ENCODE results near the gene USP34. TPM values are rescaled to one million over a fixed set of nuclear protein-coding genes. Genes with fewer than 3 reads are reported as not detected.

Gene USP34, protein sequence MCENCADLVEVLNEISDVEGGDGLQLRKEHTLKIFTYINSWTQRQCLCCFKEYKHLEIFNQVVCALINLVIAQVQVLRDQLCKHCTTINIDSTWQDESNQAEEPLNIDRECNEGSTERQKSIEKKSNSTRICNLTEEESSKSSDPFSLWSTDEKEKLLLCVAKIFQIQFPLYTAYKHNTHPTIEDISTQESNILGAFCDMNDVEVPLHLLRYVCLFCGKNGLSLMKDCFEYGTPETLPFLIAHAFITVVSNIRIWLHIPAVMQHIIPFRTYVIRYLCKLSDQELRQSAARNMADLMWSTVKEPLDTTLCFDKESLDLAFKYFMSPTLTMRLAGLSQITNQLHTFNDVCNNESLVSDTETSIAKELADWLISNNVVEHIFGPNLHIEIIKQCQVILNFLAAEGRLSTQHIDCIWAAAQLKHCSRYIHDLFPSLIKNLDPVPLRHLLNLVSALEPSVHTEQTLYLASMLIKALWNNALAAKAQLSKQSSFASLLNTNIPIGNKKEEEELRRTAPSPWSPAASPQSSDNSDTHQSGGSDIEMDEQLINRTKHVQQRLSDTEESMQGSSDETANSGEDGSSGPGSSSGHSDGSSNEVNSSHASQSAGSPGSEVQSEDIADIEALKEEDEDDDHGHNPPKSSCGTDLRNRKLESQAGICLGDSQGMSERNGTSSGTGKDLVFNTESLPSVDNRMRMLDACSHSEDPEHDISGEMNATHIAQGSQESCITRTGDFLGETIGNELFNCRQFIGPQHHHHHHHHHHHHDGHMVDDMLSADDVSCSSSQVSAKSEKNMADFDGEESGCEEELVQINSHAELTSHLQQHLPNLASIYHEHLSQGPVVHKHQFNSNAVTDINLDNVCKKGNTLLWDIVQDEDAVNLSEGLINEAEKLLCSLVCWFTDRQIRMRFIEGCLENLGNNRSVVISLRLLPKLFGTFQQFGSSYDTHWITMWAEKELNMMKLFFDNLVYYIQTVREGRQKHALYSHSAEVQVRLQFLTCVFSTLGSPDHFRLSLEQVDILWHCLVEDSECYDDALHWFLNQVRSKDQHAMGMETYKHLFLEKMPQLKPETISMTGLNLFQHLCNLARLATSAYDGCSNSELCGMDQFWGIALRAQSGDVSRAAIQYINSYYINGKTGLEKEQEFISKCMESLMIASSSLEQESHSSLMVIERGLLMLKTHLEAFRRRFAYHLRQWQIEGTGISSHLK (N-terminal part only)
- total RNA-seq, result 55.2 and 55.7 TPM in 2 replicates

DNA sequence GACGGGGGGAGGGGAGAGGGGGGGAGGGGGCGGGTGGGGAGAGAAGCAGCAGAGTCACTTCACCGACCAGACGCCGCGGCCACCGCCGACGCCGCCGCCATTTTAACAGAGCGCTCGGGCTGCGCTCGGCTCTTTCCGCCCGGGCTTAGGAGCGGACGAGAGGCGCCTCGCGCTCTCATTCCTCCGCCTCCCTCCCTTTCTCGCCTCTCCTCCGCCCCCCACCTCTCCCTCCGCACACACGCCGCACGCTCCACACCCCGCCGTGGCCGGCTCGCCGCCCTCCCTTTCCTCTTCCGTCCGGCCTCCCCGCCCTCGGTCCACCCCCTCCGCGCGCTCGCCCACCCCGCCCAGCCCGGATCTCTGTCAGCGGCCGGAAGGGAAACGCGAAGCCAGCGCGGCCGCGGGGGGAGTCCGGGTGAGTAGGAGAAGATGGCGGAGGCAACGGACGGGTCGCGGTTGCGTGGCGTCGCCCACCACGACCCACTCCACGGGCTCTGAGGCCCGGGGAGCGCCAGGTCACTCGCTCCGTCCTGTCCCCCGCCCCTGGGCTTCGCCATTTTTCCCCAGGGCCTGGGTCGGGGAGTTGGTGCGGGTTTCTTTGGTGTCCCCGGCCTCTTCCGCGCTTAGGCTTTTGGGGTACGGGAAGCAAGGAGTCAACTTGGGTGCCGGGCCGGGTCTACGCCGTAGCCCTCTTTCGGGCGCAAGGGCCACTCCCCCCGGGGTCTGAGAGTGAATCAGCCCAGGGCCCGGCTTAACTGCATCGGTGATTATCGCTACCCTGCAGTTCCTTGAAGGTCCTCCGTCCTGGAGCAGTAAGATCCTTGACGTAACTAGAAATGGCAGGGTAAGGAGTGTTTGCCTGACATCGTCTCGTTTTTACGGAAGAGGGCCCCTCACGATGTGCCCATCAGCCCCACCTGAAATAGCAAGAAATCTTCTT lies at the start of gene USP34:
USP34 (minus strand) TSS at position 123 of the 940 bp plus-strand sequence. CDS start 395 bp downstream, outside the sequence.

DNA sequence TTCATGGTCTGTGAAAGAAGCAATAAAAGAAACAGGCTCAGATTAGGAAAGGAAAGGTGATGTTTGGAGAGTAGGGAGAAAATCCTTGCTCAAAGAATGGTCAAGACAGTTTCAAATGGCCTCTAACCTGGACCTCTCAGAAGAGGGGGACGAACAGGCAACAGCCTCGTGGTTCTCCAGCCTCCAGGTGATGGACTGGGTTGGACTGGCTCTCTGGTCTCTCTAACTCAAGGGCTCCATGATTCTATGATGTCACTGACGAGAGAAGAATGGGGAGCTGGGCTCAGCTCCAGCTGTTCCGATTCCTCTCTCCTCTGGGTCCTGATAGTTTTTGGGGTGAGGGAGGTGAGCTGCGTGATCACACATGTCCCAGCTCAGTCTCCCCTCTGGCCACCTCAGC lies 309.0 kb downstream of the USP34 start, which contains the start of gene C2orf74:
C2orf74 (plus strand) TSS at position 301 of the 400 bp plus-strand sequence. CDS start 327 bp downstream, outside the sequence.

Other genes starting within 250 kb of the USP34 start
- gene XPO1, start 67.3 kb upstream of the USP34 start, total RNA-seq, result 100 and 104 TPM in 2 replicates

All from epithelial cell of alveolus of lung (primary cell).